ENCODE data around the gene HRAS. TPM values are rescaled to one million over a fixed set of nuclear protein-coding genes. Genes with fewer than 3 reads are reported as not detected.

Gene HRAS
- polyA plus RNA-seq, 1 of the 3 experiments (the other 2 are of a cell fraction), result 217 TPM

GRCh38 chr11:504053-504993, 31.1 kb downstream of the HRAS start:
- WGBS (ENCODE audit: low lambda C conversion rate), result 92% methylated on average over 52 of the region's 72 CpGs
- no peak for DNase-seq
- no peaks in the 10 kb centered on the region for H3K9me2 ChIP-seq
- no peak overlapping the region for H3K4me2 ChIP-seq
- H3K36me3 ChIP-seq (replicated peaks in 1 of 2; ENCODE audit: control insufficient read depth in 1 of 2, insufficient read depth in 2 of 2, low read length in 1 of 2), result peaks cover 7 to 33% of the 10 kb centered on the region in 2 experiments
- peaks cover 4% of the 10 kb centered on the region for H3F3A ChIP-seq (replicated peaks; ENCODE audit: insufficient read depth)
- H3K27ac ChIP-seq (ENCODE audit: low read depth in 2 of 2, low read length in 1 of 2), result no peak overlapping the region; a peak in 1 of 4 replicates
- no peak overlapping the region for H3K9ac ChIP-seq
- ChIA-PET CTCF (interaction anchor here (0.6 to 1.2 kb wide), 3 partner anchors 54 to 254 kb away, joined by 3 read pairs; partner anchors contain the start of gene PTDSS2), POLR2A (no interaction called here)
- H4K20me1 ChIP-seq (ENCODE audit: insufficient read depth), result 0 out of 2 replicates have a peak, but pooled peaks cover 7% of the 10 kb centered on the region
- H3K4me3 ChIP-seq (ENCODE audit: low read depth in 2 of 2, low read length in 1 of 2), result no peak overlapping the region
- no peaks in the 10 kb centered on the region for H3K9me3 ChIP-seq
- TF ChIP-seq MEF2A (IDR thresholded peaks at IDR 0.05; ENCODE audit: borderline replicate concordance, low read depth) (no peak), CHD2 (IDR thresholded peaks at IDR 0.05; ENCODE audit: low read length, partially characterized antibody) (no peak), USF2 (IDR thresholded peaks at IDR 0.05; ENCODE audit: borderline replicate concordance, low read depth, low read length) (no peak), EZH2phosphoT487 (IDR thresholded peaks at IDR 0.05; ENCODE audit: borderline replicate concordance, low read depth) (no peak), TAF1 (IDR thresholded peaks at IDR 0.05; ENCODE audit: borderline replicate concordance, low read depth, low read length) (no peak), RFX5 (IDR thresholded peaks at IDR 0.05; ENCODE audit: low read length) (no peak), GATA2 (CRISPR knock-in tag; IDR thresholded peaks at IDR 0.05) (no peak), POLR2AphosphoS5 (IDR thresholded peaks at IDR 0.05; ENCODE audit: low read depth, low read length) (no peak), FOSL2 (IDR thresholded peaks at IDR 0.05; ENCODE audit: borderline replicate concordance, low read depth) (no peak), NRF1 (IDR thresholded peaks at IDR 0.05; ENCODE audit: low read depth, low read length) (no peak), CTCF (IDR thresholded peaks at IDR 0.05) (no peak), ZBTB33 (IDR thresholded peaks at IDR 0.05; ENCODE audit: borderline replicate concordance, low read depth) (no peak), SIN3A (IDR thresholded peaks at IDR 0.05; ENCODE audit: borderline replicate concordance, low read depth, low read length) (no peak)
- TF ChIP-seq, protein P1, sequence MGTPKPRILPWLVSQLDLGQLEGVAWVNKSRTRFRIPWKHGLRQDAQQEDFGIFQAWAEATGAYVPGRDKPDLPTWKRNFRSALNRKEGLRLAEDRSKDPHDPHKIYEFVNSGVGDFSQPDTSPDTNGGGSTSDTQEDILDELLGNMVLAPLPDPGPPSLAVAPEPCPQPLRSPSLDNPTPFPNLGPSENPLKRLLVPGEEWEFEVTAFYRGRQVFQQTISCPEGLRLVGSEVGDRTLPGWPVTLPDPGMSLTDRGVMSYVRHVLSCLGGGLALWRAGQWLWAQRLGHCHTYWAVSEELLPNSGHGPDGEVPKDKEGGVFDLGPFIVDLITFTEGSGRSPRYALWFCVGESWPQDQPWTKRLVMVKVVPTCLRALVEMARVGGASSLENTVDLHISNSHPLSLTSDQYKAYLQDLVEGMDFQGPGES (IDR thresholded peaks at IDR 0.05; ENCODE audit: low read depth, low read length), result no peak
- H2AFZ ChIP-seq (ENCODE audit: low read depth), result no peak overlapping the region
- peaks cover 61% of the 10 kb centered on the region for H3K79me2 ChIP-seq (ENCODE audit: insufficient read depth)
- H3K4me1 ChIP-seq (ENCODE audit: control insufficient read depth in 1 of 2, insufficient read depth in 2 of 2, low read depth in 1 of 2, low read length in 1 of 2), result peaks cover 7 to 9% of the 10 kb centered on the region in 2 experiments; a peak in 2 of 4 replicates
- no peaks in the 10 kb centered on the region for H3K27me3 ChIP-seq (ENCODE audit: insufficient read depth)
